ENCODE measurements around the gene PCDHGA12.

GRCh38 chr5:141419074-141419880 is 11.0 kb upstream of the PCDHGA12 start:
- TF ChIP-seq, protein P1, sequence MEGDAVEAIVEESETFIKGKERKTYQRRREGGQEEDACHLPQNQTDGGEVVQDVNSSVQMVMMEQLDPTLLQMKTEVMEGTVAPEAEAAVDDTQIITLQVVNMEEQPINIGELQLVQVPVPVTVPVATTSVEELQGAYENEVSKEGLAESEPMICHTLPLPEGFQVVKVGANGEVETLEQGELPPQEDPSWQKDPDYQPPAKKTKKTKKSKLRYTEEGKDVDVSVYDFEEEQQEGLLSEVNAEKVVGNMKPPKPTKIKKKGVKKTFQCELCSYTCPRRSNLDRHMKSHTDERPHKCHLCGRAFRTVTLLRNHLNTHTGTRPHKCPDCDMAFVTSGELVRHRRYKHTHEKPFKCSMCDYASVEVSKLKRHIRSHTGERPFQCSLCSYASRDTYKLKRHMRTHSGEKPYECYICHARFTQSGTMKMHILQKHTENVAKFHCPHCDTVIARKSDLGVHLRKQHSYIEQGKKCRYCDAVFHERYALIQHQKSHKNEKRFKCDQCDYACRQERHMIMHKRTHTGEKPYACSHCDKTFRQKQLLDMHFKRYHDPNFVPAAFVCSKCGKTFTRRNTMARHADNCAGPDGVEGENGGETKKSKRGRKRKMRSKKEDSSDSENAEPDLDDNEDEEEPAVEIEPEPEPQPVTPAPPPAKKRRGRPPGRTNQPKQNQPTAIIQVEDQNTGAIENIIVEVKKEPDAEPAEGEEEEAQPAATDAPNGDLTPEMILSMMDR (IDR thresholded peaks at IDR 0.05) = no peak
- no peak for TF ChIP-seq POLR2A (IDR thresholded peaks at IDR 0.05)

All from right lobe of liver (tissue), 4 donors.